Cerebellar cortex (tissue), 1 donor: ENCODE results near the gene C1QTNF8.
"Not testable (repeated sequence)": the region's sequence is repeated elsewhere in the genome, so short reads cannot be mapped to it uniquely, and the experiment has no call there.

Source experiments
- DNase-seq: peaks from one replicate; pipeline ENCODE4 v3.0.0-alpha.2; 2015; ENCODE audit warnings: low spot score

C1QTNF8 gene

GRCh38 chr16:1093284-1094123, 2.5 kb downstream of the C1QTNF8 start:
- peak; percentile 64 for DNase-seq

GRCh38 chr16:1092685-1093283, 3.3 kb downstream of the C1QTNF8 start:
- DNase-seq: not testable (repeated sequence)

GRCh38 chr16:1091992-1092552, 4.0 kb downstream of the C1QTNF8 start:
- DNase-seq: no peak

DNA sequence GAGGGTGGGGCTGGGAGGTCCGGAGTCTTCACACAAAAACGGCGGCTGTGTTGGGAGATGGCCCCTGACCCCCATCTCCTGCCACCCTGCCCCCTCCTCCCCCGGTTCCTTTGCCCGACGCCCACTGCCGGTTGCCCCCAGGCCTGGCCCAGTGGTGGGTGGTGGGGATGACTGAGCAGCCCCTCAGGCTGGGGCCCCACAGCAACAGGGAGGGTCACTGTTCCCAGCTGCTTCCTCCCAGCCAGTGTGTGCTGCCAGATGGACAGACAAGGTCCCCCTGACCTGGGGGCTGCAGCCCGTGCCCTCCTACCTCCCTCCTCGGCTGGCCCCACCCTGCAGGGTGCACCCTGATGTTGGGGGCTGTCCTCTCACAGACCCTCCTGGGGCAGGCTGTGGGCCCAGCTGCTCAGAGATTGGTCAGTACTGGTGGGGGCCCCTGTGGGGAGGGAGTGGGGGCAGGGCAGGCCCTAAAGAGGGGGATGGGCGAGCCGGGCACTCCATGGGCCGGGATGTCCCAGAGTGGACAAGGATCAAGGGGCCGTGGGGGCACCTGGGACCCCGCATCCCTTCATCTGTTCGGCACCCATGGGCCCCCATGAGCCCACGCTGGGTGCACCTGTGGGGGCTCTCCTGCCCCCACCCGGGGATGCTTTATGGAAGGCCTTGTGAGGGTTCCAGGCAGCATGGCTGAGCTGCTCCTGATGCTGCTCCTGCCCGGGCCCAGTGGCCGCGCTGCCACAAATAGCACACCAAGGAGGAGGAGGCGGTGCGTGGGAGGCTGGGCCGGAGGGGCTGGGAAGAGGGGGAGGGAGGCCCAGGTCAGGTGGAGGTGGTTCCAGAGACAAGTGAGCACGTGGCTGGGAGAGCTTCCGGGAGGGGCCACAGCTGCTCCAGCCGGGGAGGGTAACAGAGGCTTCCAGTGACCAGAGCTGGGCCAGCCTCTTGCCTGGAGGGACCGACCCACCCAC, 5.1 kb downstream of the C1QTNF8 start:
- DNase-seq: no peak

DNA sequence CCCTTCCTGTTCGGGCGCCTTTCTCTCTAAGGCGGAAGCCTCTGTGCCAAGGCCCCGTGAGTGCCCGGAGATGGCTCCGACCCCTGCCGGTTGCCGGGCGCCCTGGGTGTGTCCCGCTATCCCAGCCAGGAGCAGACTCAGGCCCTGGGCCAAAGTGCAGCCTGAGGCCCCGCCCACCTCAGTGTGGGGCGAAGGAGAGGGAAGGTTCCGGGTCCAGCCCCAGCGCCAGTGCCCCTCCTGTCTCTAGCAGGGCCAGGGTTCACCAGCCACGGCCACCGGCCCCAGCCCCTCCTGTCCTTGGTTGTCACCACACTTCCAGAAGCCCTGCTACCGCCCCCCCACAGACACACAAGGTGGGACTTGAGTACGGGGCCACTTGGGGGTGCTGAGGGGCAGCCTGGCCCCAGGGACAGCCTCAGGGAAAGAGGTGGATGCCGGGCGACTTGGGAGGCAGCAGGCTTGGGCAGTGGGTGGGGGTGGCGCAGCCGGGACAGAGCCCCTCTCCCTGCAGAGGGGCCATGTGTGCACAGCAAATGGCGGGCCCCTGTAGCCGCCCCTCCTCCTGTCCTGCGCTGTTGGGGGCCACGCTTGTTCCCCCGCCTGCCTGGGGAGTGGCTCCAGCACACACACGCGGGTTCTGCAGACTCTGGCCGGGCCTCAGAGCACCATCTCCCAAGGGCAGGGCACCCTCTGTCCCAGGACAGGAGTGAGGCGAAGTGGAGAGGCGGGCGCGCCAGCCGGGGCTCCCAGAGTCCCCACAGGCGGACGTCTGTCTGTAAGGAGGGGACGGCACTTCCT, 6.0 kb downstream of the C1QTNF8 start:
- DNase-seq: no peak

GRCh38 chr16:1089439-1089821, 6.6 kb downstream of the C1QTNF8 start:
- no peak for DNase-seq

DNA sequence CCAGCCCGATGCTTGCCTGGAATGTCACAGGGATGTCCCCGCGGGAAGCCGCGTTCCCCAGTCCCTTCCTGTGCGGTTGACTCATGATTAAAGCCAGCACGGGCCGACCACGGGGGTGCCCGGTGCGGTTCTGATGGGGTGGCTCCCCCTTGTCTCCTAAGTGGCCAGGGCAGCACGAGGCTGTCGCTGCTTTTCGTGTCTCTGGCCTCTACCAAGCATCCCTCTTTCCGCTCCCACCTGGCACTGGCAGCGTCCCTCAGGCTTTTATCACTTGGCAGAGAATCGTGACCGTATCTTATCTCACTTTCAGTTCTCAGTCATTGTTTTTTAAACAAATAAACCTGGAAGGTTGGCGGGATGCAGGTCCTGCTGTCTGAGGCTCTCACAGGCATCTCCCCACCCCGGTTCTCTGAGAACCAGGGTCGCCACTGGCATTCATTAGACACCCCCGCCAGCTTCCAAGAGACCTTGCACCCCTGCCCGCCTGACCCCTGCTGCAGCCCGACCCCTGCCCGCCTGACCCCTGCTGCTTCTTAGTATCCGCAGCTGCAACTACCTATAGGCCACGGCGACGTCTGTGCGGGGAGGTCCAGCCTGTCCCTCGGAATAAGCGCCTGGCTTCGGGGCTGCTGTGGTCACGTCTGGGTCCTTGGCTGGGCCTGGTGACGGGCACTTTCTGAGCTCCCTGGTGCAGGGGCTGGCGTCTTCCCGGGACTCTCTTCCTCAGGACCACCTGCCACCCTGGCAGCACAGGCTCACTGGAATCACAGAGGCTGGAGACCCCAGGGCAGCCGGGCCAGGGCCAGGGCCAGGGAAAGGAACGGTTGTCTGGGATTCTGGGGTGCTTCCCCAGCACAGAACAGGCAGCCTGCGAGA, 7.5 kb downstream of the C1QTNF8 start:
- no peak for DNase-seq

DNA sequence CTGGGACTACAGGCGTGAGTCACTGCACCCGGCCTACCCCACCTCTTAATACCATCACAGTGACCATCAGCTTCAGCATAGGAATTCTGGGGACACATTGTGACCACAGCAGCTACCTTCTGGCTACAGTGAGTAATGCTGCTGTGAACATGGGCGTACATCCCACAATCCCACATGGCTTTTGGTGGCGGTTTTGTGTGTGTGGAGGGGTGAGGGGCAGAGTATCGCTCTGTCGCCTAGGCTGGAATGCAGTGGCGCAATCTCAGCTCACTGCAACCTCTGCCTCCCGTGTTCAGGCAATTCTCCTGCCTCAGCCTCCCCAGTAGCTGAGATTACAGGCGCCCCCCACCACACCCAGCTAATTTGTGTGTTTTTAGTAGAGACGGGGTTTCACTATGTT, 9.6 kb downstream of the C1QTNF8 start:
- not testable (repeated sequence) for DNase-seq

DNA sequence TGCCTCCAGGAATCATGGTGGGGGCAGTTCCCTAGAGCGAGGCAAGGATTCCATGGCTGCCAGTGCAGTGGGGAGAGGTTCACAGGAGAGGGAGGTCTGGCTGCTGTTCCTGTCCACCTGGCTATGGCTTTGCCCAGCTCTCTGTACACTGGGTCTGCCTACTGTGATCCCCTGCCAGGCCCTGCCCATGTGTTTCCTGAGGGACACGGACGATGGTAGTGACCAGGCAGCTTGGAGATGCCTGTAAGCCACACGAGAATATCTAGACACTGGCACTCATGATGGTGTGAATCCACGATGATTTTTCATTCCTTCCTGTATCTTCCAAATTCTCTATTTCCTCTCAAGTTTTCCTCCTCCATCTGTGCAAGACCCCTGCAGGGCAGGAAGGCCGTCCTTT, 11.1 kb downstream of the C1QTNF8 start:
- no peak for DNase-seq

DNA sequence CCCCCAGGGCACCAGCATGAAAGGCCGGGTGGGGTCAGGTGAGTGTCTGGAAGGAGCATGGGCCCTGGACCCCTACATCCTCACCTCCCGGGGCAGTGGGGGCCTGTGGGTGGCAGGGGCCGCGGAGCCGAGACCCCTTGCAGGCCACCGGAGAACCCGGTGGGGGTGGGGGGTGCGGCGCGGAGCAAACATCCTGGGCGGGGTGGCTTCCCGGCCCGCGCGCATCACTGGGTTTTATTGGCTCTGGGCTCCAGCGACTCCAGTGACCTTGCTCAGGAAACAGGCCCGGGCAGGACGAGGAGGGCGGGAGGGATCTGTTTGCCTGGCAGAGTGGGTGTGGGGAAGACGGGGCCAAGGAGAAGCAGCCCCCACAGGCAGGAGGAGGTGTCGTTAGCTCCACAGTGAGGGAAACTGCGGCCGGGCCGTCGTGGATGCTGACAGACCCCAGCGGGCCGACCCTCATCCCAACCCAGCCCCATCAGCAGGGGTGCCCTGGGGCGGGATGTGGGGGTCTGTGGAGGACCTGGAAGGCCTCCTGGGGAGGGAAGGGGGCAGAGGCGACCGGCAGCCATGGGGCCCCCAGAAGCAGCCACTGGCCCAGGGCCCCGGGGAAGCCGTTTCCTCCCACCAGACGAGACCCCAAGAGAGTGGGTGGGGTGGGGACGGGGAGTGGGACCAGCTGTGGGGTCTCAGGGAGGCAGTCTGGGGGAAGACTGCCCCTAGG, 12.9 kb downstream of the C1QTNF8 start:
- no peak for DNase-seq

DNA sequence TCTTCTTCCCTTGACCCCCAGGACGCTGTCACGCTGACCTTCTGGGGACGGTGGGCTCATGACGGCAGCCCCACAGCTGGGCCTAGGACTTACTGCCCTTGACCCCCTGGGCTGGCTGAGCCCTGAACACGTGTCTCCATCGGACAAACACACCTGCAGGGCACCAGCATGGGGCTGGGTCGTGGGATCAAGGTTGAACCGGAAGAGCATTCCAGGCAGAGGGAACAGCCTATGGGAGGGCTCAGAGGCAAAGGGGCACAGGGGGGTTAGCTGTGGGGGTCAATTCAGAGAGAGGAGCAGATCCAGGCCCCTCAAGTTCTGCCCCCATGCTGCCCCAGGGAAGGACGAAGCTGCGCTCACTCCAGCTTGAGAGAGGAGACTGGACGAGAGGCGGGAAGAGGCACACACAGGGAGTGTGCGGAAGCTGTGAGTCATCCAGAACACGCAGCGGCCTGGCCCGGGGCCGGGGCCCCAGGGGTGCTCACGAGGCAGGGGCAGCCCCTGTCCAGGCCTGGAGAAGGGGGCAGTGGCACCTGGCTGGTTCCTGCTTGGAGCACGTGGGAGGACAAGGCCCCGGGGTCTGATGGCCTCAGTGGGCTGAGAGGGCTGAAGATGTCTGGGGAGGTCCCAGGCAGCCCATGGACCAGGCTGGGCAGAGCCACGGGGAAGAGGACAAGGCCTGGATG, 13.6 kb downstream of the C1QTNF8 start:
- DNase-seq: no peak

DNA sequence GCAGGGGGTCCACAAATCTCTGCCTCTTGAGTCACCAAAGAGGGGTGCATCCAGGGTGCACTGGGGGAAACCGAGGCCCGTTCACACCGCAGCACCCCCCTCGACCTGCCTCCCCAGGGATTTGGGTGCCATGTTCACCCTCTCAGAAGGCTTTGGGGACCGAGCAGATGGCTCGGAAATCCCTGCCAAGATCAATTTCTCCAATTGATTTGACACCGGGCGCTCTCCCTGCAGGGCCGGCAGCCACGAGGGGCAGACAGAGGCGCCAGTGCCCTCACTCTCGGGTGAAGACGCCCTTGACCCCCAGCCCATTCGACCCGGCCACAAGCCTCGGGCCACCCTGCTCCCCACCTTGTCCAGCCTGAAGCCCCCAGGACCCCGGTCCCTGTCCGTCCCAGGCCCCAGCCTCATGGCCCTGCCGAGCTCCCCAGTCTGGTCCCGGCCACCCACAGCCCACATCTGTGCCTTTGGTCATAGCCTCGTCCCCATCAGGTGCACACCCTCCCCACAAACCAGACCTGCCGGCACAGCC, 14.2 kb downstream of the C1QTNF8 start:
- no peak for DNase-seq

DNA sequence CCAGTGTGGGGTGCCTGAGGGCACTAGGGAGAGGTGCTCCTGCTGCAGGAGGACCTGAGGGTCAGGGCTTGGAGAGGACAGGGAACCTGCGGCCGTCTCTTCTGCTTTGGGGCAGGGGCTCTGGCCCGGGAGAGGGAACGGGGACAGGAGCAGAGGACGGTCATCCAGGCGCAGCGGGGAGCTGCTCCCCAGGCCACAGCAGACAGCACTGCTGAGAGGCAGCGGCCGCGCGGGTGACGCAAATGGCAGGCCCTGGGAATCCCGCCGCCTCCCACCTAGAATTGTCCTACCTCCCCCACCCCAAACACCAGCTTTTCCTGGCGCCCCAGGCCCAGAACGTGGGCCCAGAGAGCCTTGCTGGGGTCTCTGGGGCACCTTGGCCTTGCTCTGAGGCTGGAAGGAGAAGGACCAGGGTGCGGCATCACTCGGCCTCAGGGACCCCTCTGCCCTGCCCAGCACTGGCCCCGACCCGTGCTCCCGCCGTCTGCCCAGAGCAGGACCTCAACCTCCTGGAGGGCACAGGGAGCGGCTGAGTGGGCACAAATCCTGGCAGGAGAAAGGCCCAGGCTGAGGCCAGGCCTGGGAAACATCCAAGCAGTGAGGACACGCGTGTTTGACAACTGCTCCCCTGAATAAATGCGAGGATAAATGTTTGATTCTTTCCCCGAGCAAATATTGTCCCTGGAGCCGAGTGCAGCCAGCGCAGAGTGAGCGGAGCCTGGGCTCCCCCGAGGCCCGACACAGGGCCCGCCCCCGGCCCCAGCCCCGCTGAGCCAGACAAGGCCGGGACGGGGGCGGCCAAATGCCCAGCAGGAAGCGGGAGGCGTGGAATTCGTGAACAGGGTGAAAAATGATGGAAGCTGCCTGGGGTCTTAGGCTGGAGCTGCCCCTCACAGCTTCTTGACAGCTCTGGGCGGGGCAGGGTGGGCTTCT, 15.0 kb downstream of the C1QTNF8 start:
- no peak for DNase-seq

DNA sequence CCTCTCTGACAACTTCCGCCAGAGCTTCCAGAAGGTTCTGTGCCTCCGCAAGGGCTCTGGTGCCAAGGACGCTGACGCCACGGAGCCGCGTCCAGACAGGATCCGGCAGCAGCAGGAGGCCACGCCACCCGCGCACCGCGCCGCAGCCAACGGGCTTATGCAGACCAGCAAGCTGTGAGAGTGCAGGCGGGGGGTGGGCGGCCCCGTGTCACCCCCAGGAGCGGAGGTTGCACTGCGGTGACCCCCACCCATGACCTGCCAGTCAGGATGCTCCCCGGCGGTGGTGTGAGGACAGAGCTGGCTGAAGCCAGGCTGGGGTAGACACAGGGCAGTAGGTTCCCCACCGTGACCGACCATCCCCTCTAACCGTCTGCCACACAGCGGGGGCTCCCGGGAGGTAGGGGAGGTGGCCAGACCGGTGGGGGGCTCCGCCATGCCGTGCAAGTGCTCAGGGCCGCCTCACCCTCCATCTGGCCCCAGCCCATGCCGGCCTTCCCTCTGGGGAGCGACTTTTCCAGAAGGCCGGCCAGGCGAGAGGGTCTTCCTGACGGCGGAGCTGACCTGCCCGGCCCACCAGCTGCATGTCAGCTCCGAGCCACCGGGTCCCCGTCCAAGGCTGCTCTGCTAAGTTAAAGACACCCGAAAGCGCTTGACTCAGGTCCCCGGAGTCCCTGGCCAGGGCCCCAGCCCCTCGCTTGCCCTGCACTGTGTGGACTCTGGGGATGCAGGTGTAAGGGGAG, 16.1 kb downstream of the C1QTNF8 start:
- no peak for DNase-seq

DNA sequence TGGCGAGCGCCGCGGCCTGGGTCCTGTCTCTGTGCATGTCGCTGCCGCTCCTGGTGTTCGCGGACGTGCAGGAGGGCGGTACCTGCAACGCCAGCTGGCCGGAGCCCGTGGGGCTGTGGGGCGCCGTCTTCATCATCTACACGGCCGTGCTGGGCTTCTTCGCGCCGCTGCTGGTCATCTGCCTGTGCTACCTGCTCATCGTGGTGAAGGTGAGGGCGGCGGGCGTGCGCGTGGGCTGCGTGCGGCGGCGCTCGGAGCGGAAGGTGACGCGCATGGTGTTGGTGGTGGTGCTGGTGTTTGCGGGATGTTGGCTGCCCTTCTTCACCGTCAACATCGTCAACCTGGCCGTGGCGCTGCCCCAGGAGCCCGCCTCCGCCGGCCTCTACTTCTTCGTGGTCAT, 16.7 kb downstream of the C1QTNF8 start:
- no peak for DNase-seq

DNA sequence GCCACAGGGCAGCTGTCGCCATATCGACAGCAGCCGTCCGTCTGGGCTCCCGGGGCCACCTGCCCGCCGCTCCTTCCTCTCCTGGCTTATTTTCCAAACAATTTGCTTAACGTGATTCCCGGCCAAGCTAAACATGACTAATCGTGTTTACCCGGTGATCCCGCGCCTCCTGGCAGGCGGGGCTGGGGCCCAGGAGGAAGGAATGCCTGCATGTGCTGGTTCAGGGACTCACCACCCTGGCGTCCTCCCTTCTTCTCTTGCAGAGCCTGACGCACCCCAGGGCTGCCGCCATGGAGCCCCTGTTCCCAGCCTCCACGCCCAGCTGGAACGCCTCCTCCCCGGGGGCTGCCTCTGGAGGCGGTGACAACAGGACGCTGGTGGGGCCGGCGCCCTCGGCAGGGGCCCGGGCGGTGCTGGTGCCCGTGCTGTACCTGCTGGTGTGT, 17.4 kb downstream of the C1QTNF8 start:
- DNase-seq: no peak
